NCI-H526 (cell line): ENCODE measurements around the gene NYNRIN.

Experiments used
- DNase-seq, 2 experiments: peaks; one replicate each; lab custom pipeline; 2025; lab: John Stamatoyannopoulos, UW

NYNRIN gene

GRCh38 chr14:24456980-24457379 is 58.2 kb downstream of the NYNRIN start:
- DNase-seq = no peak

- DNase-seq = no peak
These were observed 59.9 kb downstream of the NYNRIN start for GRCh38 chr14:24458736-24459135.

DNA sequence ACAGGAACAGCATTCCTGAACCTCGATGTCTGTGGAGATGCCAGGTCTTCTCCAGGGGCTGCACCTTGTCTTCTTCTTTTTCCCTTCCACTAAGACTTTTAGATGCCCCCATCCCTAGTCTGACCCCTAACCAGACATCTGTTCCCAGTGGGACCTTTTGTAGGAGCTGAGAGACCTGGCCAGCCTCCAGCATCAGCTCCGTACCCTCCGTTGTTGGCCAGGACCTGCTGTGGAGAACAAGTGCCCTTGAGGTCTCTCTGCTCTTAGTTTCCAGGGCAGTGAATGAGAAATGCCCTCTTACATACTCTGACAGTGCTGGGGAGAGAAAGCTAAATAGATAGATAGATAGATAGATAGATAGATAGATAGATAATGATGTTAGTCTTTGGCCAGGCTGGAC is 60.5 kb downstream of the NYNRIN start:
- no peak for DNase-seq

GRCh38 chr14:24461336-24461735 is 62.5 kb downstream of the NYNRIN start:
- no peak for DNase-seq

DNA sequence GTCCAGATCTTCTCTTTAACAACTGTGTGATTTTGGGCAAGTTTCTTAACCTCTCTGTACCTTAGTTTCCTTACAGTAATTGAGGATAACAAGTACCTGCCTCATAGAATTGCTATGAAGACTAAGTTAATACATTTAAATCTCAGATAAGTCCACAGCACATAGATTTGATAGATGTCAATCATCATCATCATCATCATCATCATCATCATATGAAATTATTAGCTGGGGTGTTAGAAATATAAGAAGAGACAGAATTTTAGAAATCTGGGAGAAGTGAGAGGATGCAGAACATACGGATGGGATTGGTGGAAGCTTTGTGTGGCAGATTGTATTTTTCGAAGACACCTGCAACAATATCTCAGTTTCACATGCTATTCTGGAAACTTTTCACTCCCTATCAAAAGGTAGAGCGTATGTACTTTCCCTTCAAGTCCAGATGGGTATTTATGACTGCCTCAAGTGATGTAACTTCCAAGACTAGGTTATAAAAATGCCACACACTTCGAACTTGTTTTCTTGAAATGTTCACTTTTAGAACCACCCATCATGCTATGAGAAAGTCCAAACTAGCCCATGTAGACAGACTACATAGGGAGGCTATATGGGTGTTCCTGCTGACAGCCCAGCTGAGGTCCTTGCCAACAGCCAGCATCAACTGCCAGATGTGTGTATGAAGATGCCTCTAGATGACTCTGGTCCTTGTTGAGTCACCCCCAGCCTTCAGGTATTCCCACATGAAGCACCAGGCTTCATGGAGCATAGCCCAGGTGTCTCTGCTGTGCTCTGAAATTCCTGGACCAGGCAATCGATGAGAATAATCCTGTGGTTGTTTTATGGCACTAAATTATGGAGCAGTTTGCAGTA is 64.4 kb downstream of the NYNRIN start:
- no peak for DNase-seq

DNA sequence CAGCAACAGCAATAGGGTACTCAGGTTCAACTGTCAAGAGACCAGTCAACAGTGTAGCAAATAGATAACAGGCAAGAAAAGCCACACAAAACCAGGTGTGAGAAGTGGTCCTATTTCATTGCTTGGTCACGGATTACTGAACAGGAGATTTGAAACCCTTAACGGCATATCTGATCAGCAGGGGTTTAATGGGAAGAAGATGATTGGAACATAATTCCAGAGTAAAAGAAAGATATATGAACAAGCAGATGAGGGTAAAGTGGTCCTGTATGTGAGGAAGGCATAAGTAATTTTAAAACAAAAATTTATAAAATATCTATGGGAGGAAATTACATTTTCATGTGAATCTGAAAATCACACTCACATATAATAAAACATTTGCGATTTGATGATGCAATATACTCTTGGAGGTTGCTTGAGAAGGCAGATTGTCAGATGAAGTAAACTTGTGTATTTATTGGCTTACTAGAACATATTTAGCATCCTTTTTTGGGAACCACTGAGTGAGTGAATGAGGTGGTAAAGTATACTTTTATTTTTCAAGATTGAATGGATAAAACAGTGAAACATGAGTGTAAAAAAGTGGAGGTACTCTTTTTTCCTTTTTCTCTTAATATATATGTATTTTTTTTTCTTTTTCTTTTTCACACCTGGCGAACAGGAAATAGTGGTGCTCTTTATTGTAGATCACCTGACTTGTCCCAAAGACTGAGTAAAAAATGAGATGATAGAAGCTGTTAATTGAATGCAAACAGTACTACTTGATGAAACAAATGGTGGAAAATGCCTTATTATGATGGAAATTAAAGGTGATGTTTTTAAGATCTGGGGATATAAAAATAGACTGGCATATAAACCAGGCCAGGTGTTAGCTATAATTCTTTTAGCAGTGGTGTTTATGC is 65.3 kb downstream of the NYNRIN start:
- DNase-seq = no peak

DNA sequence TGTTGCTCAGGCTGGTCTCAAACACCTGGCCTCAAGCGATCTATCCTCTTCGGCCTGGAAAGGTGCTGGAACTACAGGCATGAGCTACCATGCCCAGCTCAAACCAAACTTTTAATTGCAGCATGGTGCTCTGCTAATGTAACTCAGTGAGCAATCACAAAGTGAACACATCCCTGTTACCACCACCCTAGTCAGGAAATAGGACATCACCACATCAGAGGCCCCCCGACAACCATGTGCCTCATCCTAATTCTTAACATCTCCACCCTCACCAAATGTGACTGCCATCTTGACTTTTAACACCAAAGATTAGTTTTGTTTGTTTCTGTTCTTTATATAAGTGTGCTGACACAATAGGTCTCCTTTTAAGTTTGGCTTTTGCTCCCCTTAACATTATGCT is 66.6 kb downstream of the NYNRIN start:
- no peak for DNase-seq

DNA sequence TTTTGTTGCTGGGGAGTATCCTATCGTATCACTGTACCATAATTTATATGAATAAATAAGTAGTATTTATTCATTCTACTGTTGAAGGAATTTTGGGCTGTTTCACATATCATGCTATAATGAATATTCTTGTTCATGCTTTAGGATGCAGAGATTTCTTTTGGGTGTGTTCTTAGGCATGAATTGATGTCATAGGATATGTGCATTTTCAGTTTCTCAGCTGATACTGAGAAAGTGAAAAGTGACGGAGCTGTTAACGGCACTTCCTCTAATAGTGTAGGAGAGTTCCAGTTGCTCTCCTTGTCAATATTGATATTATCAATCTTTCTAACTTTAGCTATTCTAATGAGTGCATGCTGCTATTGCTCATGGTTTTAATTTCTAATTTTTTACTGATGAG is 67.0 kb downstream of the NYNRIN start:
- no peak for DNase-seq
